SK-N-SH (cell line): Measurements from ENCODE around the gene FCHSD2. TPM values are rescaled to one million over a fixed set of nuclear protein-coding genes. Genes with fewer than 3 reads are reported as not detected.

Experiments used
- CTCF ChIA-PET: fragments of 300-600, 350-600 bp; formaldehyde crosslinking; extraction: SDS; loops from one replicate; lab custom pipeline; 2021; lab: Yijun Ruan, JAX
- POLR2A ChIA-PET: fragments of 350-600 bp; sonication (Branson Sonifier 250); formaldehyde crosslinking; extraction: SDS; loops from one replicate; lab custom pipeline; 2020; ENCODE audit warnings: antibody characterized with exemption, inconsistent platforms; lab: Yijun Ruan, JAX
- DNase-seq: peaks from one replicate; pipeline ENCODE4 v3.0.0; 2012
- H2AFZ ChIP-seq: fragments of 200-600 bp; sonication (generic); 2 replicates; pipeline ENCODE4 v1.8.1; 2016; ENCODE audit warnings: antibody characterized with exemption, mild to moderate bottlenecking, low read depth
- H3F3A ChIP-seq: fragments of 200-600 bp; sonication (generic); replicated peaks from 2 replicates; pipeline ENCODE3; 2016; ENCODE audit warnings: antibody characterized with exemption, mild to moderate bottlenecking; ENCODE audit not compliant: insufficient read depth
- H3K27ac ChIP-seq, 2 experiments: fragments of 200-500 bp in 1 of 2; fragments of 200-600 bp in 1 of 2; sonication (Bioruptor generic) in 1 of 2; sonication (generic), shearing (Covaris generic) in 1 of 2; 2 replicates each; pipeline versions ENCODE4 v1.5.1 to v1.6.1; 2014 to 2016; ENCODE audit warnings: low read depth in 2 of 2, inconsistent platforms in 1 of 2, low read length in 1 of 2, mild to moderate bottlenecking in 1 of 2, mixed read lengths in 1 of 2
- H3K27me3 ChIP-seq: fragments of 200-600 bp; sonication (generic), shearing (Covaris generic); 2 replicates; pipeline ENCODE4 v1.6.1; 2016; ENCODE audit warnings: mixed run types; ENCODE audit not compliant: insufficient read depth
- H3K36me3 ChIP-seq, 2 experiments: fragments of 200-500 bp in 1 of 2; fragments of 200-600 bp in 1 of 2; sonication (Bioruptor generic) in 1 of 2; sonication (generic) in 1 of 2; replicated peaks in 1 of 2; 2 replicates each; pipeline versions ENCODE3 to v1.5.1; 2014 to 2016; ENCODE audit warnings: low read length in 1 of 2, mild to moderate bottlenecking in 1 of 2; ENCODE audit not compliant: insufficient read depth in 2 of 2, control insufficient read depth in 1 of 2
- H3K4me1 ChIP-seq, 2 experiments: fragments of 200-500 bp in 1 of 2; fragments of 200-600 bp in 1 of 2; sonication (Bioruptor generic) in 1 of 2; sonication (generic), shearing (Covaris generic) in 1 of 2; 2 replicates each; pipeline versions ENCODE4 v1.5.1 to v1.6.1; 2014 to 2016; ENCODE audit warnings: low read depth in 1 of 2, low read length in 1 of 2, mixed run types in 1 of 2; ENCODE audit not compliant: insufficient read depth in 2 of 2, control insufficient read depth in 1 of 2
- H3K4me2 ChIP-seq: fragments of 200-600 bp; sonication (generic), shearing (Covaris generic); 2 replicates; pipeline ENCODE4 v1.6.1; 2017; ENCODE audit warnings: mixed run types
- H3K4me3 ChIP-seq, 2 experiments: fragments of 200-500 bp in 1 of 2; fragments of 200-600 bp in 1 of 2; sonication (Bioruptor generic) in 1 of 2; sonication (generic), shearing (Covaris generic) in 1 of 2; 2 replicates each; pipeline versions ENCODE4 v1.5.1 to v1.8.1; 2014 to 2016; ENCODE audit warnings: low read depth in 2 of 2, inconsistent platforms in 1 of 2, low read length in 1 of 2, mild to moderate bottlenecking in 1 of 2, mixed read lengths in 1 of 2, moderate library complexity in 1 of 2
- H3K79me2 ChIP-seq: fragments of 200-600 bp; sonication (generic); 2 replicates; pipeline ENCODE4 v1.8.1; 2017; ENCODE audit warnings: mild to moderate bottlenecking; ENCODE audit not compliant: insufficient read depth
- H3K9ac ChIP-seq: fragments of 200-600 bp; sonication (generic); 2 replicates; pipeline ENCODE4 v1.6.1; 2017; ENCODE audit warnings: mixed run types
- H3K9me2 ChIP-seq: fragments of 200-600 bp; sonication (generic); 2 replicates; pipeline ENCODE4 v1.6.1; 2017; ENCODE audit warnings: mixed run types
- H3K9me3 ChIP-seq: fragments of 200-600 bp; sonication (generic); 2 replicates; pipeline ENCODE4 v1.6.1; 2017; ENCODE audit warnings: mixed run types, mild to moderate bottlenecking, moderate library complexity
- H4K20me1 ChIP-seq: fragments of 200-600 bp; sonication (generic); 2 replicates; pipeline ENCODE4 v1.6.1; 2017; ENCODE audit warnings: mild to moderate bottlenecking, mixed run types; ENCODE audit not compliant: insufficient read depth
- CHD2 ChIP-seq: fragments of 150-350 bp; IDR thresholded peaks from 2 replicates; pipeline ENCODE4 v1.6.1; 2018; ENCODE audit warnings: low read length; ENCODE audit not compliant: partially characterized antibody
- ELF1 ChIP-seq: IDR thresholded peaks from 2 replicates; pipeline ENCODE4 v1.4.0; 2012
- EZH2phosphoT487 ChIP-seq: fragments of 200-600 bp; sonication (generic); IDR thresholded peaks from 2 replicates; pipeline ENCODE4 v1.6.1; 2017; ENCODE audit warnings: low read depth, mixed run types, mild to moderate bottlenecking, antibody characterized with exemption, moderate library complexity, borderline replicate concordance
- FOSL2 ChIP-seq: IDR thresholded peaks from 2 replicates; pipeline ENCODE4 v1.4.0; 2012; ENCODE audit warnings: low read depth, mild to moderate bottlenecking, moderate library complexity, borderline replicate concordance
- FOXJ3 ChIP-seq: sonication (generic); formaldehyde crosslinking; IDR thresholded peaks from 2 replicates; pipeline ENCODE4 v1.5.1; 2020; ENCODE audit warnings: mild to moderate bottlenecking, missing genetic modification reagents
- FOXM1 ChIP-seq: IDR thresholded peaks from 2 replicates; pipeline ENCODE4 v1.4.0; 2012; ENCODE audit warnings: low read depth, mild to moderate bottlenecking
- GABPA ChIP-seq: IDR thresholded peaks from 2 replicates; pipeline ENCODE4 v1.4.0; 2012; ENCODE audit warnings: low read depth, mild to moderate bottlenecking
- IRF3 ChIP-seq: fragments of 150-350 bp; IDR thresholded peaks from 2 replicates; pipeline ENCODE4 v1.6.1; 2016; ENCODE audit warnings: mild to moderate bottlenecking, low read depth, low read length
- JUND ChIP-seq: IDR thresholded peaks from 2 replicates; pipeline ENCODE4 v1.4.0; 2012
- NFIC ChIP-seq: IDR thresholded peaks from 2 replicates; pipeline ENCODE4 v1.4.0; 2012; ENCODE audit warnings: borderline replicate concordance
- RAD21 ChIP-seq: IDR thresholded peaks from 2 replicates; pipeline ENCODE4 v1.6.1; 2012; ENCODE audit warnings: mild to moderate bottlenecking, low read length
- RCOR1 ChIP-seq: fragments of 150-350 bp; IDR thresholded peaks from 2 replicates; pipeline ENCODE4 v1.6.1; 2017; ENCODE audit warnings: antibody characterized with exemption, low read length
- SIN3A ChIP-seq: IDR thresholded peaks from 2 replicates; pipeline ENCODE4 v1.6.1; 2012; ENCODE audit warnings: low read depth, mild to moderate bottlenecking, low read length, moderate library complexity, borderline replicate concordance
- TAF1 ChIP-seq: IDR thresholded peaks from 2 replicates; pipeline ENCODE4 v1.6.1; 2012; ENCODE audit warnings: low read depth, mild to moderate bottlenecking, low read length, moderate library complexity, borderline replicate concordance
- WGBS: methylation state at CpG from one replicate; pipeline ENCODE4 v1.1.6; 2017; ENCODE audit warnings: low lambda C conversion rate; 5-methylcytosine and 5-hydroxymethylcytosine counted together
- polyA plus RNA-seq, 3 experiments: library from polyadenylated mRNA; depleted of rRNA; stranded (reverse); fragments of >200 nt; gene quantifications; 2 replicates each; pipeline ENCODE4 v1.2.3, GENCODE V29; 2012
- TF ChIP-seq, protein P1 (sequence below): IDR thresholded peaks from 2 replicates; pipeline ENCODE4 v1.4.0; 2012; ENCODE audit warnings: low read depth
- TF ChIP-seq, protein P2 (sequence below): IDR thresholded peaks from 2 replicates; pipeline ENCODE4 v1.6.1; 2012; ENCODE audit warnings: mild to moderate bottlenecking, low read depth, low read length, moderate library complexity

The FCHSD2 gene
- polyA plus RNA-seq, 1 of the 3 experiments (the other 2 are of a cell fraction), result 10.4 TPM

DNA sequence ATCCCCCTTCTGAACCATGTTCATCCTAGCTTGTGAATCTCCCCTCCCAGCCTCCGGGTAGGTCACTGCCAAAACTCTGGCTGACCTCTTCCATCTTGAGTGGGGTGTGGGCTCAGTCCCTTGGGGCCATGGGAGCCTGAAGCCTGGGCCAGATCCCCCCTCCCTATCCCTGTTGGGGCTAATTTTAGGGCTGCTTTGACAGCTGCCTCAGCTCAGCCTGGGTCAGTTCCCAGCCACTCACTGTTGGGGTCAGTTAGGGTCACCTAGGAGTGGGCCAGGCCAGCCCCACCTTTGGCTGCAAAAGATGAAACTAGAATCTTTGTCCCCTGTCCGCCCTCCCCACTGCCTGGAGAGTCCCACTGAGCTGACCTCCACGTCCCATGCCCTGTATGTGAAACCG is 46.2 kb upstream of the FCHSD2 start:
- no peaks in the 10 kb centered on the region for H4K20me1 ChIP-seq
- no peak overlapping the region for H3K9ac ChIP-seq
- H3K4me2 ChIP-seq, result no peak overlapping the region
- CTCF ChIA-PET, result interaction anchor here (0.6 to 7.9 kb wide), 8 partner anchors 10 to 358 kb away, joined by 3 to 109 read pairs (median 6); no protein-coding TSS in a partner anchor
- H3K9me2 ChIP-seq, result no peaks in the 10 kb centered on the region
- no peaks in the 10 kb centered on the region for H3K36me3 ChIP-seq
- no peak for DNase-seq
- 60% methylated on average over 1 of the region's 4 CpGs for WGBS
- POLR2A ChIA-PET, result no interaction called here
- no peak overlapping the region for H3K27ac ChIP-seq
- H3K9me3 ChIP-seq, result no peaks in the 10 kb centered on the region
- H3K79me2 ChIP-seq, result no peaks in the 10 kb centered on the region
- H3K4me1 ChIP-seq, result peaks cover 0 to 12% of the 10 kb centered on the region in 2 experiments; a peak in 3 of 4 replicates
- no peak overlapping the region for H3K4me3 ChIP-seq
- TF ChIP-seq CHD2 (no peak), EZH2phosphoT487 (no peak), TAF1 (no peak), JUND (no peak), FOXM1 (no peak), RCOR1 (no peak), NFIC (no peak), ELF1 (no peak), FOXJ3 (CRISPR knock-in tag) (no peak), IRF3 (no peak), SIN3A (no peak), FOSL2 (no peak), RAD21 (no peak), GABPA (no peak)
- TF ChIP-seq, protein P1, sequence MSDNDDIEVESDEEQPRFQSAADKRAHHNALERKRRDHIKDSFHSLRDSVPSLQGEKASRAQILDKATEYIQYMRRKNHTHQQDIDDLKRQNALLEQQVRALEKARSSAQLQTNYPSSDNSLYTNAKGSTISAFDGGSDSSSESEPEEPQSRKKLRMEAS, result no peak
- TF ChIP-seq, protein P2, sequence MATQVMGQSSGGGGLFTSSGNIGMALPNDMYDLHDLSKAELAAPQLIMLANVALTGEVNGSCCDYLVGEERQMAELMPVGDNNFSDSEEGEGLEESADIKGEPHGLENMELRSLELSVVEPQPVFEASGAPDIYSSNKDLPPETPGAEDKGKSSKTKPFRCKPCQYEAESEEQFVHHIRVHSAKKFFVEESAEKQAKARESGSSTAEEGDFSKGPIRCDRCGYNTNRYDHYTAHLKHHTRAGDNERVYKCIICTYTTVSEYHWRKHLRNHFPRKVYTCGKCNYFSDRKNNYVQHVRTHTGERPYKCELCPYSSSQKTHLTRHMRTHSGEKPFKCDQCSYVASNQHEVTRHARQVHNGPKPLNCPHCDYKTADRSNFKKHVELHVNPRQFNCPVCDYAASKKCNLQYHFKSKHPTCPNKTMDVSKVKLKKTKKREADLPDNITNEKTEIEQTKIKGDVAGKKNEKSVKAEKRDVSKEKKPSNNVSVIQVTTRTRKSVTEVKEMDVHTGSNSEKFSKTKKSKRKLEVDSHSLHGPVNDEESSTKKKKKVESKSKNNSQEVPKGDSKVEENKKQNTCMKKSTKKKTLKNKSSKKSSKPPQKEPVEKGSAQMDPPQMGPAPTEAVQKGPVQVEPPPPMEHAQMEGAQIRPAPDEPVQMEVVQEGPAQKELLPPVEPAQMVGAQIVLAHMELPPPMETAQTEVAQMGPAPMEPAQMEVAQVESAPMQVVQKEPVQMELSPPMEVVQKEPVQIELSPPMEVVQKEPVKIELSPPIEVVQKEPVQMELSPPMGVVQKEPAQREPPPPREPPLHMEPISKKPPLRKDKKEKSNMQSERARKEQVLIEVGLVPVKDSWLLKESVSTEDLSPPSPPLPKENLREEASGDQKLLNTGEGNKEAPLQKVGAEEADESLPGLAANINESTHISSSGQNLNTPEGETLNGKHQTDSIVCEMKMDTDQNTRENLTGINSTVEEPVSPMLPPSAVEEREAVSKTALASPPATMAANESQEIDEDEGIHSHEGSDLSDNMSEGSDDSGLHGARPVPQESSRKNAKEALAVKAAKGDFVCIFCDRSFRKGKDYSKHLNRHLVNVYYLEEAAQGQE, result no peak
- no peaks in the 10 kb centered on the region for H3K27me3 ChIP-seq
- H2AFZ ChIP-seq, result no peak overlapping the region
- H3F3A ChIP-seq, result peaks cover 11% of the 10 kb centered on the region
